WTC11 (cell line): Measurements from ENCODE around the gene P2RX6. TPM values are rescaled to one million over a fixed set of nuclear protein-coding genes. Genes with fewer than 3 reads are reported as not detected.

Experiments
- ATAC-seq: fragments of 200-7000 bp; cut with Tn5 transposase; 2 replicates; pipeline ENCODE4 v1.10.0; 2021; ENCODE audit warnings: mild to moderate bottlenecking, moderate library complexity
- CTCF ChIA-PET: fragments of 300-600 bp; sonication (Branson Sonifier 250); formaldehyde crosslinking; loops from one replicate; lab custom pipeline; 2021; ENCODE audit warnings: antibody characterized with exemption; lab: Charles Lee
- POLR2A ChIA-PET: fragments of 350-600 bp; sonication (Branson Sonifier 250); formaldehyde crosslinking; loops from one replicate; lab custom pipeline; 2021; ENCODE audit warnings: antibody characterized with exemption; lab: Charles Lee
- DNase-seq: peaks from one replicate; pipeline ENCODE4 v3.0.0; 2021; ENCODE audit warnings: low spot score
- H3K27ac Mint-ChIP-seq: 2 replicates; pipeline ENCODE4 v1.8.0; 2021; ENCODE audit warnings: mixed read lengths
- H3K27me3 Mint-ChIP-seq: 2 replicates; pipeline ENCODE4 v1.8.0; 2021; ENCODE audit warnings: low read depth, mild to moderate bottlenecking, moderate library complexity, mixed read lengths
- H3K36me3 Mint-ChIP-seq: 2 replicates; pipeline ENCODE4 v1.8.0; 2021; ENCODE audit warnings: mixed read lengths
- H3K4me1 Mint-ChIP-seq: 2 replicates; pipeline ENCODE4 v1.8.0; 2022; ENCODE audit warnings: mixed read lengths
- H3K4me3 Mint-ChIP-seq: 2 replicates; pipeline ENCODE4 v1.8.0; 2021; ENCODE audit warnings: mild to moderate bottlenecking, moderate library complexity, mixed read lengths
- H3K9me3 Mint-ChIP-seq: 2 replicates; pipeline ENCODE4 v1.8.0; 2021; ENCODE audit warnings: mixed read lengths
- ESRRA ChIP-seq: sonication (generic); formaldehyde crosslinking; IDR thresholded peaks from 2 replicates; pipeline ENCODE4 v1.8.1; 2022; ENCODE audit warnings: mild to moderate bottlenecking, missing genetic modification reagents, borderline replicate concordance
- FOXJ3 ChIP-seq: sonication (generic); formaldehyde crosslinking; IDR thresholded peaks from 2 replicates; pipeline ENCODE4 v1.9.0; 2021; ENCODE audit warnings: missing genetic modification reagents, mild to moderate bottlenecking, borderline replicate concordance
- FOXP4 ChIP-seq: sonication (generic); formaldehyde crosslinking; IDR thresholded peaks from 2 replicates; pipeline ENCODE4 v1.8.0; 2022; ENCODE audit warnings: mild to moderate bottlenecking, missing genetic modification reagents
- JUN ChIP-seq: sonication (generic); formaldehyde crosslinking; IDR thresholded peaks from 2 replicates; pipeline ENCODE4 v1.8.0; 2023; ENCODE audit warnings: mild to moderate bottlenecking, missing genetic modification reagents
- MAX ChIP-seq: sonication (generic); formaldehyde crosslinking; IDR thresholded peaks from 2 replicates; pipeline ENCODE4 v1.8.0; 2022; ENCODE audit warnings: mild to moderate bottlenecking, missing genetic modification reagents
- PRRX2 ChIP-seq: fragments of 250-450 bp; sonication (Bioruptor Pico); IDR thresholded peaks from 2 replicates; pipeline ENCODE4 v1.8.0; 2021; ENCODE audit warnings: mild to moderate bottlenecking
- RELA ChIP-seq: sonication (generic); formaldehyde crosslinking; IDR thresholded peaks from 2 replicates; pipeline ENCODE4 v1.8.1; 2022; ENCODE audit warnings: missing genetic modification reagents, mild to moderate bottlenecking, borderline replicate concordance
- ZNF219 ChIP-seq: sonication (generic); formaldehyde crosslinking; IDR thresholded peaks from 2 replicates; pipeline ENCODE4 v1.8.0; 2023; ENCODE audit warnings: missing genetic modification reagents, mild to moderate bottlenecking, borderline replicate concordance
- ZNF671 ChIP-seq: fragments of 250-450 bp; sonication (Bioruptor Pico); IDR thresholded peaks from 2 replicates; pipeline ENCODE4 v1.8.0; 2021; ENCODE audit warnings: mild to moderate bottlenecking
- total RNA-seq: library from RNA; stranded (reverse); gene quantifications from 3 replicates; pipeline ENCODE4 v1.2.3, GENCODE V29; 2021
- TF ChIP-seq, protein P1 (sequence below): sonication (generic); formaldehyde crosslinking; IDR thresholded peaks from 2 replicates; pipeline ENCODE4 v1.8.1; 2022; ENCODE audit warnings: mild to moderate bottlenecking, moderate library complexity, missing genetic modification reagents
- TF ChIP-seq, protein P2 (sequence below): sonication (generic); formaldehyde crosslinking; IDR thresholded peaks from 2 replicates; pipeline ENCODE4 v1.8.0; 2023; ENCODE audit warnings: mild to moderate bottlenecking, missing genetic modification reagents
- TF ChIP-seq, protein P3 (sequence below): sonication (generic); formaldehyde crosslinking; IDR thresholded peaks from 2 replicates; pipeline ENCODE4 v1.8.1; 2023; ENCODE audit warnings: mild to moderate bottlenecking, missing genetic modification reagents
- TF ChIP-seq, protein P4 (sequence below): sonication (generic); formaldehyde crosslinking; conservative IDR thresholded peaks from 2 replicates; pipeline ENCODE4 v1.8.1; 2022; ENCODE audit warnings: mild to moderate bottlenecking, missing genetic modification reagents
- TF ChIP-seq, protein P5 (sequence below): sonication (generic); formaldehyde crosslinking; IDR thresholded peaks from 2 replicates; pipeline ENCODE4 v1.8.1; 2022; ENCODE audit warnings: missing genetic modification reagents, borderline replicate concordance

P2RX6 gene
- total RNA-seq, 1 experiment from 2014 or later = 0.13 TPM

GRCh38 chr22:21042978-21043859 lies 28.3 kb downstream of the P2RX6 start:
- DNase-seq (no peak), ATAC-seq (no peak)
- no peaks in the 10 kb centered on the region for H3K36me3 Mint-ChIP-seq
- POLR2A ChIA-PET = no interaction called here
- H3K27me3 Mint-ChIP-seq = peaks cover 23% of the 10 kb centered on the region
- peaks cover 11% of the 10 kb centered on the region for H3K4me1 Mint-ChIP-seq
- no peak overlapping the region for H3K27ac Mint-ChIP-seq
- TF ChIP-seq MAX (CRISPR knock-in tag) = no peak
- TF ChIP-seq ZNF219 = no peak
- no peak for TF ChIP-seq ZNF671
- TF ChIP-seq RELA = no peak
- no peak for TF ChIP-seq FOXJ3 (CRISPR knock-in tag)
- TF ChIP-seq, protein P1, sequence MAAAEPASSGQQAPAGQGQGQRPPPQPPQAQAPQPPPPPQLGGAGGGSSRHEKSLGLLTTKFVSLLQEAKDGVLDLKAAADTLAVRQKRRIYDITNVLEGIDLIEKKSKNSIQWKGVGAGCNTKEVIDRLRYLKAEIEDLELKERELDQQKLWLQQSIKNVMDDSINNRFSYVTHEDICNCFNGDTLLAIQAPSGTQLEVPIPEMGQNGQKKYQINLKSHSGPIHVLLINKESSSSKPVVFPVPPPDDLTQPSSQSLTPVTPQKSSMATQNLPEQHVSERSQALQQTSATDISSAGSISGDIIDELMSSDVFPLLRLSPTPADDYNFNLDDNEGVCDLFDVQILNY (CRISPR knock-in tag) = no peak
- TF ChIP-seq, protein P2, sequence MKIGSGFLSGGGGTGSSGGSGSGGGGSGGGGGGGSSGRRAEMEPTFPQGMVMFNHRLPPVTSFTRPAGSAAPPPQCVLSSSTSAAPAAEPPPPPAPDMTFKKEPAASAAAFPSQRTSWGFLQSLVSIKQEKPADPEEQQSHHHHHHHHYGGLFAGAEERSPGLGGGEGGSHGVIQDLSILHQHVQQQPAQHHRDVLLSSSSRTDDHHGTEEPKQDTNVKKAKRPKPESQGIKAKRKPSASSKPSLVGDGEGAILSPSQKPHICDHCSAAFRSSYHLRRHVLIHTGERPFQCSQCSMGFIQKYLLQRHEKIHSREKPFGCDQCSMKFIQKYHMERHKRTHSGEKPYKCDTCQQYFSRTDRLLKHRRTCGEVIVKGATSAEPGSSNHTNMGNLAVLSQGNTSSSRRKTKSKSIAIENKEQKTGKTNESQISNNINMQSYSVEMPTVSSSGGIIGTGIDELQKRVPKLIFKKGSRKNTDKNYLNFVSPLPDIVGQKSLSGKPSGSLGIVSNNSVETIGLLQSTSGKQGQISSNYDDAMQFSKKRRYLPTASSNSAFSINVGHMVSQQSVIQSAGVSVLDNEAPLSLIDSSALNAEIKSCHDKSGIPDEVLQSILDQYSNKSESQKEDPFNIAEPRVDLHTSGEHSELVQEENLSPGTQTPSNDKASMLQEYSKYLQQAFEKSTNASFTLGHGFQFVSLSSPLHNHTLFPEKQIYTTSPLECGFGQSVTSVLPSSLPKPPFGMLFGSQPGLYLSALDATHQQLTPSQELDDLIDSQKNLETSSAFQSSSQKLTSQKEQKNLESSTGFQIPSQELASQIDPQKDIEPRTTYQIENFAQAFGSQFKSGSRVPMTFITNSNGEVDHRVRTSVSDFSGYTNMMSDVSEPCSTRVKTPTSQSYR (CRISPR knock-in tag) = no peak
- TF ChIP-seq ESRRA = no peak
- no peak for TF ChIP-seq PRRX2 (CRISPR knock-in tag)
- H3K9me3 Mint-ChIP-seq = no peaks in the 10 kb centered on the region
- H3K4me3 Mint-ChIP-seq = no peak overlapping the region
- CTCF ChIA-PET = interaction anchor here (1.0 to 1.4 kb wide), 3 partner anchors 21 to 60 kb away, joined by 3 to 7 read pairs (median 3); no protein-coding TSS in a partner anchor

GRCh38 chr22:21043860-21044535 lies 29.0 kb downstream of the P2RX6 start:
- no peak overlapping the region for H3K27ac Mint-ChIP-seq
- no peak overlapping the region for H3K4me3 Mint-ChIP-seq
- ATAC-seq = no peak
- H3K4me1 Mint-ChIP-seq = peaks cover 11% of the 10 kb centered on the region
- CTCF ChIA-PET = interaction anchor here (1.3 to 1.4 kb wide), 2 partner anchors 23 to 59 kb away, joined by 3 to 7 read pairs; no protein-coding TSS in a partner anchor
- H3K36me3 Mint-ChIP-seq = no peaks in the 10 kb centered on the region
- H3K9me3 Mint-ChIP-seq = no peaks in the 10 kb centered on the region
- H3K27me3 Mint-ChIP-seq = peaks cover 23% of the 10 kb centered on the region
- no peak for DNase-seq
- POLR2A ChIA-PET = no interaction called here
- TF ChIP-seq FOXJ3 (CRISPR knock-in tag) (no peak), FOXP4 (CRISPR knock-in tag) (no peak), JUN (CRISPR knock-in tag) (no peak)
- TF ChIP-seq, protein P3, sequence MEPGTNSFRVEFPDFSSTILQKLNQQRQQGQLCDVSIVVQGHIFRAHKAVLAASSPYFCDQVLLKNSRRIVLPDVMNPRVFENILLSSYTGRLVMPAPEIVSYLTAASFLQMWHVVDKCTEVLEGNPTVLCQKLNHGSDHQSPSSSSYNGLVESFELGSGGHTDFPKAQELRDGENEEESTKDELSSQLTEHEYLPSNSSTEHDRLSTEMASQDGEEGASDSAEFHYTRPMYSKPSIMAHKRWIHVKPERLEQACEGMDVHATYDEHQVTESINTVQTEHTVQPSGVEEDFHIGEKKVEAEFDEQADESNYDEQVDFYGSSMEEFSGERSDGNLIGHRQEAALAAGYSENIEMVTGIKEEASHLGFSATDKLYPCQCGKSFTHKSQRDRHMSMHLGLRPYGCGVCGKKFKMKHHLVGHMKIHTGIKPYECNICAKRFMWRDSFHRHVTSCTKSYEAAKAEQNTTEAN (CRISPR knock-in tag) = no peak
- TF ChIP-seq, protein P4, sequence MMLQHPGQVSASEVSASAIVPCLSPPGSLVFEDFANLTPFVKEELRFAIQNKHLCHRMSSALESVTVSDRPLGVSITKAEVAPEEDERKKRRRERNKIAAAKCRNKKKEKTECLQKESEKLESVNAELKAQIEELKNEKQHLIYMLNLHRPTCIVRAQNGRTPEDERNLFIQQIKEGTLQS = no peak
- TF ChIP-seq, protein P5, sequence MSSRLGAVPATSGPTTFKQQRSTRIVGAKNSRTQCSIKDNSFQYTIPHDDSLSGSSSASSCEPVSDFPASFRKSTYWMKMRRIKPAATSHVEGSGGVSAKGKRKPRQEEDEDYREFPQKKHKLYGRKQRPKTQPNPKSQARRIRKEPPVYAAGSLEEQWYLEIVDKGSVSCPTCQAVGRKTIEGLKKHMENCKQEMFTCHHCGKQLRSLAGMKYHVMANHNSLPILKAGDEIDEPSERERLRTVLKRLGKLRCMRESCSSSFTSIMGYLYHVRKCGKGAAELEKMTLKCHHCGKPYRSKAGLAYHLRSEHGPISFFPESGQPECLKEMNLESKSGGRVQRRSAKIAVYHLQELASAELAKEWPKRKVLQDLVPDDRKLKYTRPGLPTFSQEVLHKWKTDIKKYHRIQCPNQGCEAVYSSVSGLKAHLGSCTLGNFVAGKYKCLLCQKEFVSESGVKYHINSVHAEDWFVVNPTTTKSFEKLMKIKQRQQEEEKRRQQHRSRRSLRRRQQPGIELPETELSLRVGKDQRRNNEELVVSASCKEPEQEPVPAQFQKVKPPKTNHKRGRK (CRISPR knock-in tag) = no peak
